Astrocyte of the cerebellum (primary cell): Measurements from ENCODE around the gene OTOF.
A peak's percentile ranks its signal among the peaks of the same experiment; 100 is the strongest.

ENCODE experiments used
- DNase-seq: peaks from one replicate; pipeline ENCODE4 v3.0.0-alpha.2; 2011; ENCODE audit warnings: low read depth
- H3K4me3 ChIP-seq: 2 replicates; pipeline ENCODE4 v1.5.1; 2011; ENCODE audit warnings: mild to moderate bottlenecking, low read depth, low read length, moderate library complexity
- in situ Hi-C: cut with HindIII; loops from 2 replicates; pipeline ENCODE4 v1.10.0; 2017; ENCODE audit warnings: low sequenced_read_pairs
- TF ChIP-seq, protein P1 (sequence below): IDR thresholded peaks from 2 replicates; pipeline ENCODE4 v1.5.1; 2012; ENCODE audit warnings: low read length, low read depth, moderate library complexity, mild to moderate bottlenecking; ENCODE audit errors: missing control alignments

Gene OTOF

GRCh38 chr2:26521054-26521912, 43.4 kb upstream of the OTOF start:
- in situ Hi-C loops, result no loop called here
- DNase-seq, result no peak
- H3K4me3 ChIP-seq, result no peak overlapping the region
- TF ChIP-seq, protein P1, sequence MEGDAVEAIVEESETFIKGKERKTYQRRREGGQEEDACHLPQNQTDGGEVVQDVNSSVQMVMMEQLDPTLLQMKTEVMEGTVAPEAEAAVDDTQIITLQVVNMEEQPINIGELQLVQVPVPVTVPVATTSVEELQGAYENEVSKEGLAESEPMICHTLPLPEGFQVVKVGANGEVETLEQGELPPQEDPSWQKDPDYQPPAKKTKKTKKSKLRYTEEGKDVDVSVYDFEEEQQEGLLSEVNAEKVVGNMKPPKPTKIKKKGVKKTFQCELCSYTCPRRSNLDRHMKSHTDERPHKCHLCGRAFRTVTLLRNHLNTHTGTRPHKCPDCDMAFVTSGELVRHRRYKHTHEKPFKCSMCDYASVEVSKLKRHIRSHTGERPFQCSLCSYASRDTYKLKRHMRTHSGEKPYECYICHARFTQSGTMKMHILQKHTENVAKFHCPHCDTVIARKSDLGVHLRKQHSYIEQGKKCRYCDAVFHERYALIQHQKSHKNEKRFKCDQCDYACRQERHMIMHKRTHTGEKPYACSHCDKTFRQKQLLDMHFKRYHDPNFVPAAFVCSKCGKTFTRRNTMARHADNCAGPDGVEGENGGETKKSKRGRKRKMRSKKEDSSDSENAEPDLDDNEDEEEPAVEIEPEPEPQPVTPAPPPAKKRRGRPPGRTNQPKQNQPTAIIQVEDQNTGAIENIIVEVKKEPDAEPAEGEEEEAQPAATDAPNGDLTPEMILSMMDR, result peak; percentile 43

GRCh38 chr2:26520148-26520449, 42.2 kb upstream of the OTOF start:
- TF ChIP-seq, protein P1, result no peak
- H3K4me3 ChIP-seq, result no peak overlapping the region
- no peak for DNase-seq
- in situ Hi-C loops, result no loop called here

DNA sequence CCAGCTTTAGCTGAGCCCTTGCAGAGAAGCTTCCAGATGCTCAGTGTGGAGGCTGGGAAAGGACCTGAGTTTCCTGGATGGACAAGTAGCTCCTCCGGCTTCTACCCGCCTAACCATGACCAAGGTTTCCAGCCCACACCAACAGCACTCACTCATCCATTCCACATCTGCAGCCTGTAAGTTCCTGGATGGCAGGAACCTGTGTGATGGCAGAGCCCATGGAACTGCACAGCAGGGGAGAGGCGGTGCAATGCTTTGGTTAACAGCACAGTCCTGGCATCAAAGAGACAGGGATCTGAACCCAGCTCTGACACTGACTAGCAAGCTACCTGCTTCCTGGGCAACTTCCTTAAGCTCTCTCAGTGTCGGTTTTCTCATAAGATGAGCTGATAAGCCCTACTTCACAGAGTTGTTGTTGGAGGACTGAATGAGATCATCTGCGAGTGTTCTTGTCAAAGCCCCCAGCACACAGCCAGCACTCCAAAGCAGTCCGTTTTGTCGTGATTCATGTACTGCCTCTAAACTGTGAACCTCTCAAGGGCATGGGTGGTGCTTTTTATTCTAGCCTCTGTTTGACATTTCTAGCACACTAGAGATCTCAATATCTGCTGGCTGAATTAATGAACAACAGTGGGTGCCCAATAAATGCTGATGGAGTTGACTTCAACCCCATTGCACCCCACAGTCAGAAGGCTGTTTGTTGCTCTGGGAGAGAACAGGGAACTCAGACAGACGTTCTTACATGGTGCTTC, 41.6 kb upstream of the OTOF start:
- H3K4me3 ChIP-seq, result no peak overlapping the region
- in situ Hi-C loops, result no loop called here
- TF ChIP-seq, protein P1, result no peak
- no peak for DNase-seq

DNA sequence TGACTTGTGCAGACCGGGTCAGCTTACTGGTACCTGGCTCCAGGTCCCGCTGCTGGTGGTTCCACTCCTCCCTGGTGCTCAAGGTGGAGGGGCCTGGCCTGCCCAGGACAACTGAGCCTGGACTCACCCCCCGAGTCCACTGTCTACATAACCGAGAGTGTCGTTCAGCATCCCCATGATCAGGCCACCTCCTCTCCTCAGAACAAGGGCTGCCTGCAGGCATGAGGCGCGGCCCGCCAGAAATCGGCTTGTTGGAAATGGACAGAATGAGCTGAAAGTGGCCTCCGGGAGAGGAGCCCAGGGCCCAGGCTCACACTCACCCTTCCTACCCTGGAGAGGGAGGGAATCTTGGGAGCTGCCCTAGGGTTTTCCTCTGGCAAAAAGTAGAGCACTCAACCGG, 38.9 kb upstream of the OTOF start:
- in situ Hi-C loops, result no loop called here
- H3K4me3 ChIP-seq, result no peak overlapping the region
- TF ChIP-seq, protein P1, result no peak
- no peak for DNase-seq

DNA sequence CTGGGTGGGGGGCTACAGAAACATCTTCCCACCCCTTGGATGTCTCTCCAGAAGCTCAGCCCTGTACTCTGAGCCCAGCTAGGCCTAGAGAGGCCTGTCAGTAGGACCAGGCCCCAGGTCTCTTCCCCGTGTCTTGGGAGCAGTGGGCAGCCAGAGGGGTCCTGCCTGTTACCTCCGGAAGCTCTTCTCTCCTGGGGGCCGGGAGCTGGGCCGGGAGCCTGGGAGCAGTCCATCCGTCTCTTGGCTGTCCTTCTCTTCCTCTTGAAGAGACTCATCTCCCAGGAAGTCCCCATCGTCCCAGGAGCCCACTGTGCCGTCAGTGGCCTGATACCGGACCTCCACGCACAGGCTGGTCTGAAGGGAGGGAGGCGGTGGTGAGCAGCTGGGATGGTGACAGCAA, 38.3 kb upstream of the OTOF start:
- TF ChIP-seq, protein P1, result no peak
- in situ Hi-C loops, result no loop called here
- no peak overlapping the region for H3K4me3 ChIP-seq
- DNase-seq, result no peak

- H3K4me3 ChIP-seq, result no peak overlapping the region
- no peak for DNase-seq
- in situ Hi-C loops, result no loop called here
- TF ChIP-seq, protein P1, result no peak
These were observed 37.8 kb upstream of the OTOF start for GRCh38 chr2:26515771-26516170.
